Measurements from ENCODE around the gene DPM2. TPM values are rescaled to one million over a fixed set of nuclear protein-coding genes. Genes with fewer than 3 reads are reported as not detected.

The DPM2 gene
- total RNA-seq, 1 donor from 2014 or later = 12.1 TPM

DNA sequence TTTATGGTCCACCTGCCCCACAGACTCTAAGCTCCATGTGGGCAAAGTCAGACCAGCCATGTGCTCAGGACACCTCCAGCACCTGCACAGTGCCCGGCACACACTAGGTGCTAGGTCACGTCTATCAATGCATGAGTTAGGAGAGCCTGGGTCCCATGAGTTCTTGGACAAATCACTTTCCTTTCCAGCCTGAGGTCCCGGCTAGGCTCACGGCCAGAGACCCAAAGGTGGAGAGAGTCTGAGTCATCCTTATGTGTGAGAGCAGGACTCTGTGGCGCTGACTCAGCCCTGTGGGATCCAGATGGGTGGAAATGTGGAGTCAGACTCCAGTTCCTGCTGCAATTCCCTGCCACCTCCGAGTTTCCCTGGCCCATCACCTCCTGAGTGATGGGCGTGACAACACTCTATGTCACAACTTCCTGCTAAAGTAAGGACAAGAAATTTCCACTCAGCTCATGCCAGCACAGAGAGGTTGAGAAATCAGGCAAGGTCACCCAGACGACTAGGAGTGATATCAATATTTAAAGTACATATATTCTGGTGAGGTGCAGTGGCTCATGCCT, 18.3 kb downstream of the DPM2 start:
- peak; percentile 97 for DNase-seq (ENCODE audit: low read depth, low spot score)

DNA sequence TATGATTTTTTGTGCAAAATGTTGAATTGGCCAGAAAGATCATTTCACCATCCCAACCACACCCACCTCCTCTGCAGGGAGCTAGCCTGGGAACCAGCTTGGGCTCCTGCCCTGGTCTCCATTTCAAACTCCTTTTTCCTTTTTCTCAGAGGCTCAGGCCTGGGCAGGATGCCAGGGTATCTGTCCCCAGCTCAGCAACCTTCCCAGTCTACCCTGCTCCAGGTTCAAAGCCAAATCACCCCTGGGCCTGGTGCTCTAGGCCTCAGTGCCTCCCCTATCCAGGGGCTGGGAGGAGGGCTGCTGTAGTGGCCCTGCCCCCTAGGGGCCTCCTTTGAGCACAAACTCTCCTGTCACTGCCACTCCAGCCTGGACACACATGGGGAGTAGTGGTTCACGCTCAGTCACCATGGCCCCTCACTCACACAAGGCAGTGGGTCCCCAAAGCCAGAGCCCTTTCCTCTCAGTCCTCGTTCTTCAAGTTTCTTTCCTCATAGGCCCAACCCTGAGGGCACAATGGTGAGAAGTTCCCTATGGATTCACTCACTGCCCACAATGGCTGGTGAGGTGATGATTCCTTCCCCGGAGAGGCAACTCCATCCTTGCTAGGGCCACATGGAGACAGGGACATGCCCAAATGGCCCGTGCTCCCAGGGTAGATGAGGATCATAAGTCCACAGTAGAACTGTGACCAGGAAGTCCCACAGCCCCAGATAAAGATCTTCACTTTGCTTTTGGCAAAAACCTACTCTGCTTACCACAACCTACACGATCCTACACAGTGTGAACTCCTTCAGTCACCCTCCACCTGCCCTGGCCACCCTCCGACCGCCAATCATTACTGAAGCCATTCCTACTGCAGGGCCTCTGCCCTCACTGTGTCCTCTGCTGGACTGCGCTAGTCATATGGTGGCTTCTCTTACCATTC, 19.2 kb downstream of the DPM2 start:
- no peak for DNase-seq (ENCODE audit: low read depth, low spot score)

DNA sequence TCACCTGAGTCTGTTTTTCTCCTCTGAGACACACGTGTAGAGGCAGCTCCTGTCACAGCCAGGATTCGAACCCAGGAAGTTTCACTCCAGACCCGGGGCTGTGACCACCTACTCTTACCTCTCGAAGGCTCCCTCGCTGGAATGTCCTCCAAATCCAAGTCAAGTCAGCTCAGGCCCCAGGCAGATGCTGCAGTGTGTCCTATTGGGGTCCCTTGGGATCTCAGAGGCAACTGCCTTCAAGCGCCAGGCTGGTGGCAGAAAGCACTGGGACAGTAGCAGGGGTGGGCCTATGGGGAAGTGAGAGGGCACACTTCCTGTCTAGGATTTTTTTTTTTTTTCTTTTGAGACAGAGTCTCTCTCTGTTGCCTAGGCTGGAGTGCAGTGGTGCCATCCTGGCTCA, 20.1 kb downstream of the DPM2 start:
- no peak for DNase-seq (ENCODE audit: low read depth, low spot score)

DNA sequence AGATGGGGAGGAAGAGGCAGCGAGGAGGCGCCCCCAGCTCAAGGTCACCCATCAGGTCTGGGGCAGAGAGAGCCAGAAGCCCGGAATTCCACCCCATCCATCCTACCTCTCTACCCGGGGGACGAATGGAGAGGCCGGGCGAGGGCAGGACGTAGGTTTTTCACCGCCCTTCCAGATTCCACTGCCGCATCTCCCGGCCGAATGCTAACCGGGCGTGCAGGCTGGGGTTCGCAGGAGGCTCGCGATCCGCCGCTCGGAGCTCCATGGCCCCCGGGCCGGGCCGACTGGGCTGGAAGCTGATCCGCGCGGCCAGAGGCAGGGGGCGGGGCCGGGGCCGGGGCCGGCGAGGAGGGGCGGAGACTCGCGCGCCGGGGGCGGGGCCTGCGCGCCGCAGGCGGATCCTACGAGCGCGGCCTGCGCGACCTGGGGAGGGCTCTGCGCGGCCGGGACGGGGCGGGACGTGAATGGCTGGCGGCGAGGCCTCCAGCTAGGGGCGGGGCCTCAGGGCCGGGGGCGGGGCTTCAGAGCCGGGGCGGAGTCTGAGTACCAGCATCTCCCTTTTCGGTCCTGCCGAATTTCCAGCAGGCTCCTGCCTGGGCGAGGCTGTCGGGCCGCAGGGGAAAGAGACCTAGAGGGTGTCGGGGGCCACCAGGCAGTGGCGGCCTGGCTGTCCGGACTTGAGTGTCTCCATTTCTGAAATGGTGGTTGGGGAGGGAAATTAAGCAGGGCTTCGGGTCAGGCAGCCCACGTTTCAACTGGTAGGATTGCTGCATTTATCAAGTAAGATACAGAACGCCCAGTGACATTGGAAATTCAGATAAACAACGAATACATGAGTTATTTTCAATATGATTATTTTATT, 20.7 kb downstream of the DPM2 start, which contains the start of gene ST6GALNAC4:
Gene ST6GALNAC4, minus strand, starts transcription at position 322 of the 862 bp plus-strand sequence. CDS start 622 bp downstream, outside the sequence.
- DNase-seq (ENCODE audit: low read depth, low spot score) = peak; percentile 62

DNA sequence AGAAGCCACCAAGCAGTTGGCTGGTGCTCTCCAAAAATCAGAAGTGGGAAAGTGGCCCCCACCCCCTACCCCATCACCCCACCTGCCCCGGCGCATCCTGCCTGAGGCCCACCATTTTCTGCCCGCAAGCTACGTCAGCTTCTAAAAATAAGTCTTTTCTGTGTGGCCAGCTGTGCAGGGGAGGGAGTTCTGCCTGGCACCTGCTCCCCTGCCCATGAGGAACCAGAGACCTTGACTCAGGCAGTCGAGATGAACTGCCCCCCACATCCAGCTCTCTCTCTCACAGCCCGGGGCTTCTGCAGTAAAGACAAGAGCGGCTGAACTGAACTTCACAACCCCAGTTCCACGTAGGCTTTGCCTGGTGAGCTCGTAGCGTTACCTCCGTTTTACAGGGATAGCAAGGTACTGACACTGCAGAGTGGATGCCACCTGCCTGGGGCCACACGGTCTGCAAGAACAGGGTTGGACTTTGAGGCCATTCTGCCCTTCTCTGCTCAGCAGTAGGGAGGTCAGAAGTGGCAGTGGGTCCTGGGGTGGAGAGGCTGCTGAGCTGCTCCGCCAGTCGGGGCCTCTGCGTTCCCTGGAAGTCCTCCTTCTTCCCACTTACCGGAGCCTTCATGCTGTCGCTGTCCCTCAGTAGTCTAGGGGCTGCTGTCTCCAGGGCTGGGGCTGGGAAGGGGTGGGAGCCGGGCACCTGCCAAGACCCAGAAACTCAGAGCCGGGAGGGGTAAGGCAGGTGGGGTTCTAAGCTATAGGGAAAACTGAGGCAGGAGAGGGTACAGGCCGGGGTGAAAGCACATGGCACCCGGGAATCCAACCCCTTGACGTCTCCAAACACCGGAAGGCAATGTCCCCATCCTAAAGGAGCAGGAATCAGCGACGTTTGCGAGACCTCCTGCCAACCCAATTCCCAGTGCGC, 21.6 kb downstream of the DPM2 start:
- no peak for DNase-seq (ENCODE audit: low read depth, low spot score)

DNA sequence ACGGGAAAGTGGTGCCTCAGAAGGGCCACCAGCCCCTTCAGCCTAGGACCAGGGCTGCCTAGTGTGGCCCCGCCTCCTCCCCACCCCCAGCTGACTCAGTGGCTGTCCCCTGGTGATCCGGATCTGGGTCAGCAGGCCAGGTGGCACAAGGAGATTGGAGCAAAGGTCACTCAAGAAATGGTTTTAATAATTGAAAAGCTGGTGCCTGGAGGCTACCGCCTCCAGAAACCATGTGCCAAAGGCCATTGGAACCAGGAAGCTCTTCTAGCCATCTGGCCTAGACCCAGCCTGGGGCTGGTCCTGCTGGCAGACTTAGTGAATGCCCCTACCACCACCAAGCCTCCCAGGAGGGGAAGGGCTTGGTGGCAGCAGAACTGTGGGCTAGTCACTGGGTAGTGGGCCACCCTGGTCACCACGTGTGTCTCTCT, 22.3 kb downstream of the DPM2 start:
- DNase-seq (ENCODE audit: low read depth, low spot score) = no peak

DNA sequence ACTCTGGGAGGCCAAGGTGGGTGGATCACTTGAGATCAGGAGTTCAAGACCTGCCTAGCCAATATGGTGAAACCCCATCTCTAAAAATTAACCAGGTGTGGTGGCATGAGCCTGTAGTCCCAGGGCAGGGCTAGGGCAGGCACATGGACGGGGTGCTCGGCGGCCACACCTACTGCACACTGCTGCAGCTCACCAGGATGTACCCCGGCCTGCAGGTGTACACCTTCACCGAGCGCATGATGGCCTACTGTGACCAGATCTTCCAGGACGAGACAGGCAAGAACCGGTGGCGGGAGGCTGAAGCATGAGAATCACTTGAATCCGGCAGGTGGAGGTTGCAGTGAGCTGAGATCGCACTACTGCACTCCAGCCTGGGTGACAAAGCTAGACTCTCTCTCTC, 24.0 kb downstream of the DPM2 start:
- DNase-seq (ENCODE audit: low read depth, low spot score) = no peak

DNA sequence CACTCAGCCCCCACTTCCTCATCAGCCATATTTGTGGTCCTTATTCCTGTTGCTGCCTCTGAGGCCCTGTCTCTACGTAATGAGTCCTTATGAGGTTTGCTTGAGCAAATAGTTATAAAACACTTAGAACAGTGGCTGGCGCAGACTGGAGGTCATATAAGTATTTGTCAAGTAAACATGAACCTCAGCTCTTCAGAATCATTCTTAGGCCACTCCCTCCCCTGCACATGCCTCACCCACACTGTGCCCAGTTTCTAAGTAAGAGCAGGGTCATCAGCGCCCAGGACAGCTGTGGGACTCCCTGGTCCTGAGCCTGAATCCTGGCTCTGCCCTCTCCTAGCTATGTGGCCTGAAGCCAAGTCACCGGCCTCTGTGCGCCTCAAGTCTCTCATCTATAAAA, 24.8 kb downstream of the DPM2 start:
- DNase-seq (ENCODE audit: low read depth, low spot score) = no peak

DNA sequence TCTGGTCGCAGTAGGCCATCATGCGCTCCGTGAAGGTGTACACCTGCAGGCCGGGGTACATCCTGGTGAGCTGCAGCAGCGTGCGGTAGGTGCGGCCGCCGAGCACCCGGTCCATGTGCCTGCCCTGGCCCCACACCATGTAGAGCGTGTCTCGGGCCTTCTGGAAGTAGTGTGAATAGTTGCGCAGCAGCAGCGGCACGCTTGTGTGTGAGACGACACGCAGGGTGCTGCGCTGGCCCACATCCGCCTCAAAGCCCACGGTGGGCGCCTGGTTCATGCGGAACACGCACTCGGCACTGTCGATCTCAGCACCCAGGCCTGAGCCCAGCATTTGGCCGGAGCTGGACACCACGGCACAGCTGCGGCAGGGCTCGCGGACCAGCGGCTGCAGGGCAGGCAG, 25.4 kb downstream of the DPM2 start:
- no peak for DNase-seq (ENCODE audit: low read depth, low spot score)

DNA sequence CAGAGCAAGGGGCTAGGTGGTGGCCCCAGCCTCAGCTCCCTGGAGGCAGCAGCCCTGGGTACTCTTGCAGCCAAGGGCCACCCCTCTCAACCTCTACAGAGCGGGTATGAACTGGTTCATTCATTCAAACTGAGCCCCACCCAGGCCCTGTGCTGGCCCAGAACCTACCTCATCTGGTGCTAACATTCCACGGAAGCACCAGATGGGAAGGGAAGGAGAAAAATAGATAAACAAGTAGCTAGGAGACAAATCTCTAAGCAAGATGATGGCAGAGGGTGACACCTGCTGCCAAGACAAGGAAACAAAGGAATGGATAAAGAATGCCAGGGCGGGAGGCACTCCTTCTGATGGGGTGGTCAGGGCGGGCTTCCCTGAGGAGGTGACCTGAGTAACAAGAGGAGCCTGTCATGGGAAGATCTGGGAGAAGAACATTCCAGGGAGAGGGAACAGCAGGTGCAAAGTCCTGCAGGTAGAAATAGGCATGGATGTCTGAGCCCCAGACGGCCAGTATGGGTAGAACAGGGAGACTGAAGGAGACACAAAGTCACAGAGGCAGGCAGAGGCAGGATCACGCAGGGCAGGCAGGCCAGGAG, 26.9 kb downstream of the DPM2 start:
- no peak for DNase-seq (ENCODE audit: low read depth, low spot score)

DNA sequence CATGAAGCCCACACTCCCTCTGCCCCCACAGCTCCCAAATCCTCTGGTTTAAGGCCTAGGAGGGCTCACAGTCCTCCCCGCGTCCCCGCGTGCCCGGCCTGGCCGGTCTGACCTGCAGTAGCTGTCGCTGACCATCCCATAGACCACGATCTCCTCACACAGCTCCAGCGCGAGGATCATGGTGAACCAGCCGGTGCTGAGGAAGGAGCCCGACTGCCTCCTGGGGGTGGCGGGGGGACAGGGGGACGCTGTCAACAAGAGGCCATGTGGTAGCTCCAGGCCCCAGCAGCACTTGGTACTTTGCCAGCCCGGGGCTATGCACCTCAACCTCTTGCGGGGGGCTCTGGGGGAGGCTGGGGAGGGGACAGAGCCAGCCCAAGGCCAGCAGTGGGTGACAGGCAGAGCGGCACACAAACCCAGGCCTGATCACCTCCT, 27.8 kb downstream of the DPM2 start:
- no peak for DNase-seq (ENCODE audit: low read depth, low spot score)

DNA sequence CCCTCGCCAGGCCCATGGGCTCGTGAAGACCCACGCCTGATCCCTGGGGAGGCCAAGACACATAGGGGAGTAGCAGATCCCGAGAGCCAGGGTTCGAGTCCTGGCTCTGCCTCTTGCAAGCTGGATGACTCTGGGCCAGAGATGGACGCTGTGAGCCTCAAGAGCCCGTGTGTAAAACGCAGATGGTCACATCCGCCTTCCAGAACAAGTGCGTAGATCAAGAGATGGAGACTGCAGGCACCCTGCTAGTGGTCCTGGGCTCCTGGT, 29.1 kb downstream of the DPM2 start:
- no peak for DNase-seq (ENCODE audit: low read depth, low spot score)

DNA sequence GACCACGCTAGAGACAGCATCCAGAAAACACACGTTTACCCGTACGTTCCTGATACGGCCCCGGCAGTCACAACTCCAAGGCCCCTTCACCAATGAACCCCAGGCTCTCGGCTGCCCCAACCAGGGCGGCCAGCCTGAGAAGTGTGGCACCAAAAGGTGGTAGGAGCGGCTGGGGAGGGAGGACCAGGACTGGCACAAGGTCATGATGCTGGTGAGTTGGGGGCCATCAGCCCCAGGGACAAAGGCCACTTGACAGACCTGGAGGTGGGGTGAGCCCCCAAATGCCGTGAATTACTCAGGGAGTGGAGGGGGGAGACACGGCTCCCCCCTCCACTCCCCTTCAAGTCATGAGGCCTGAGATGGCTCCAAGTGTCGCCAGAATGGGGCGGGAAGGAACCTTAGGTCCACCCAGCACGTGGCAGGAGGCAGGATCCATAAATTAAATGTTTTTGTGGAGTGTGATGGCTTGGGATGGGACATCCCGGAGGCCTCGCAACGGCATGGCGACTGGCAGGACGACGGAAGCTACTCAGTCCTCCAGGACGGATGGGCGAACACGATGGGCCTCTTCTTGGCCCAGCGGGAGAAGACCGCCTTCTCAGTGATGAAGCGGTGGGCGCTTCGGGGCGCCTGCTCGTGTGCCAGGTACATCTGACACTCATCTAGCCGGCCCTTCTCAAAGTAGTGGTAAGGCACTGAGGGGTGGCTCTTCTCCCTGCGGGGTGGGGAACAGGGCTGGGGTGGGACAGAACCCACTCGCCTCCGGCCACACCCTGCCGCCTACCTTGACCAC, 29.6 kb downstream of the DPM2 start:
- no peak for DNase-seq (ENCODE audit: low read depth, low spot score)

DNA sequence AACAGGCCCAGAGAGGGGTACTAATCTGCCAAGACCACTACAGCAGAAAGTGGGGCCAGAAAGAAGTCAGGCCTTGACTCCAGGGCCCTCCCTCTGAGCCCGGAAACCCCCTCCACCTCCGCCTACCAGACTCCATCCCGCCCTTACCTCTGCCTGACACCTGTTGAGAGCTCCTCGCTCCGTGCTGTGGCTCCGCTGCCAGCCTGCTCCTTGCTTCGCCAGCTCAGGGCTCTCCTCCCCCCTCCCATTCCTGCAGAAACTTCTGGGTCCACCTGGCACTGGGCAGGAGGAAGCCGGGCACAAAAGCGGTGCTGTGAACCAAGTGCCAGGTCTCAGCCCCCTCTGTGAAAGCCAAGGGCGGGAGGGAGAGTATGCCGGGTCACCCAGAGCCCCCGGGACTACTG, 31.9 kb downstream of the DPM2 start:
- DNase-seq (ENCODE audit: low read depth, low spot score) = no peak

DNA sequence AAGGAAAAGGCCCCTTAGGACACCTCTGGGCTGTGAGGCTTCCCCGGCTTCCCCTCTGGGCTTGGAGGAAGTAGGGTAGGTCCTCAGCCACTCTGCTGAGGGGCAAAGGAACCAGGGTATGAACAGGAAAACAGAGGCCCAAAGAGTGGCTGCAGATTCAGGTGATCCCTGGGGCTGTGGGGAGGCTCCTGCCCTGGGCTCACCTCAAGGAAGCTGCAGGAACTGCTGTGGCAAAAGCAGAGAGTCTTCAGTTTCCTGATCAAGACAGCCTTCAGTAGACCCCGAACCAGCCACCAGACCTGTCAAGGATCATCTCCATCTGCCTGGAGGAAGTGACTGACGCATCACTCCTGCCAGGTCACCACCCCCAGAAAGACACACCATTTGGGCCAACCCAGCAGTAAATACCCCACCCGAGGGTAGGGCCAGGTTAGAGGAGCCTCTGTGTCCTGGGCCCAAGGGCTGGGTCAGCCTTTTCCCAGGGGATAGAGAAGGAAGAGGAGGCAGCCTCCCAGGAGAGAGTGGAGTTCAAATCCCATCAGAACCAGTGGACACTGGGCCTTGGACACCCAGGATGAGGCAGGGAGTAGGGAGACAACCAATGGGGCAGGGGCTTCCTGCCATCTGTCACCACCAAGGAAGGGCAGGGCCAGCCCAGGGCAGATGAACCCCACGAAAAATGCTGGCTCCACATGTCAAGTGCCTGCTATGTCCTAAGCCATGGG, 32.5 kb downstream of the DPM2 start:
- DNase-seq (ENCODE audit: low read depth, low spot score) = no peak

DNA sequence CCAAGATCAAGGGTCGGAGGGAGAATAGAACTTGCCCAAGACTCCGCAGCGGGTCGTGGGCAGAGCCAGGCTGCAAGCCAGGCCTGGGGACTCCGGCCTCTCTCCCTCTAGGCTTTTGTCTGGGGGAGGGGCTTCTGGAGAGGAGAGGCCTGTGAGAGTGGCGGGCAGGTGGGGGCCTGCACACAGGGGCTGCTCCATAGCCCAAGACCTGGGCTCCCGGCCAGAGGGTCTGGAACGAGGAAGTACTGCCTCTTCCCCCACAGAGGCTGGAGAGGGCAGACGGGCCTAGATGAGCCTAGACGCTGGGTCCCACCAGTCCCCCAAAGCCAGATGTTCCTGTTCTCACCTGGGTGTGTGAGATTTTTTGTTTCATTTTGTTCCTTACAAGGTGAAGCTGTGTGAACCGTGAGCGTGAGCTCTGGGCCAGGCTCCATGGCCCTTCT, 33.1 kb downstream of the DPM2 start:
- DNase-seq (ENCODE audit: low read depth, low spot score) = no peak

DNA sequence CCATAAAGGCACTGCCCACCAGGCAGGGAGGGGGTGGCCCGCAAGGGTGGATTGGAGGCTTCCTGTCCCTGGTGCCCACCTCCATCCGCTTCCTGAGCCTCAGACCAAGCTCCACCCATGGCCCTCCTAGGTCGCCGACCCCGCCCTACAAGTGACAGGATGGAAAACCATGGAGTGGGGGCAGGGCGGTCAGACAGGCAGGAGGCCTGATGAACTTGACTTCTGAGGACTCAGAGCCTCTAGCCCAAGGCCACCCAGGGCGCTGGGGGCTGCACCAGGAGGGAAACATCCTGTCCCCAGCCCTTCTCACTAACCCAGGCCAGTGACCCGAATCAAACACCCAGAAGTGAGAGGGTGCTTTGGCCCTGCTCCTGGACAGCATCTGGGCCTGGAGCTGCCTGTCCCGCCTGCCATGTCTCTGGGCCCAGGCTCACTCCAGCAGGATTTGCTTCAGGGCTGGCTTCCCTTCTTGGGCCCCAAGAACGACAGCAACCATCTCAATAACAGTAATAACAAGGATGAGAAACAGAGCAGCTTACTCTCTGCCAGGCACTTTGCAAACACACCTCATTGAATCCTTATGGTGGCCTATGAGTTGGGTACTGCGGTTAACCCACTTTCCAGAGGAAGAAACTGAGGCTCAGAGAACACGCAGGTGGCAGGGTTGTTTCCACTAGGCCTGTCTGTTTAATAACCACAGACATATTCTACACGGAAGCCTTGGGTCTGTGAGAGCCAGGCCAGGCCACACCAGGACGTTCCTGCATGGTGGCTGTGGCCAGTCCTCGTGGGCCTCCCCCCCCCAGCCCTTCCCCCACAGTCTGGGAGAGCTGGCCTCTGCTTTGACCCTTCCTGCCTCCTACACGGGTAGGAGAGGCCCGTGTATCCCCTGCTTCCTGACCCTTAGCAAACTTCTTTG, 33.8 kb downstream of the DPM2 start:
- no peak for DNase-seq (ENCODE audit: low read depth, low spot score)
